Brain microvascular endothelial cell (primary cell): ENCODE results near the gene CADM2.

Experiments
- DNase-seq: peaks from one replicate; pipeline ENCODE4 v3.0.0-alpha.2; 2020
- H3K27ac ChIP-seq: fragments of 250-450 bp; sonication (Bioruptor Pico); 2 replicates; pipeline ENCODE4 v1.5.1; 2020; ENCODE audit warnings: mild to moderate bottlenecking, moderate library complexity
- H3K27me3 ChIP-seq: fragments of 250-450 bp; sonication (Bioruptor Pico); replicated peaks from 2 replicates; pipeline ENCODE4 v1.5.1; 2020; ENCODE audit warnings: mild to moderate bottlenecking
- H3K36me3 ChIP-seq: fragments of 250-450 bp; sonication (Bioruptor Pico); replicated peaks from 2 replicates; pipeline ENCODE4 v1.5.1; 2020; ENCODE audit warnings: mild to moderate bottlenecking
- H3K4me3 ChIP-seq: 2 replicates; pipeline ENCODE4 v1.5.1; 2011; ENCODE audit warnings: low read depth, mild to moderate bottlenecking, control low read depth, low read length, moderate library complexity
- in situ Hi-C: cut with HindIII; loops from 2 replicates; pipeline ENCODE4 v1.10.0; 2017; ENCODE audit warnings: low sequenced_read_pairs, low pct_ligation_motif_present
- TF ChIP-seq, protein P1 (sequence below): IDR thresholded peaks from 2 replicates; pipeline ENCODE4 v1.5.1; 2011; ENCODE audit warnings: low read depth, mild to moderate bottlenecking, moderate library complexity, low read length, control low read depth, inconsistent platforms; ENCODE audit errors: missing control alignments

CADM2 gene

DNA sequence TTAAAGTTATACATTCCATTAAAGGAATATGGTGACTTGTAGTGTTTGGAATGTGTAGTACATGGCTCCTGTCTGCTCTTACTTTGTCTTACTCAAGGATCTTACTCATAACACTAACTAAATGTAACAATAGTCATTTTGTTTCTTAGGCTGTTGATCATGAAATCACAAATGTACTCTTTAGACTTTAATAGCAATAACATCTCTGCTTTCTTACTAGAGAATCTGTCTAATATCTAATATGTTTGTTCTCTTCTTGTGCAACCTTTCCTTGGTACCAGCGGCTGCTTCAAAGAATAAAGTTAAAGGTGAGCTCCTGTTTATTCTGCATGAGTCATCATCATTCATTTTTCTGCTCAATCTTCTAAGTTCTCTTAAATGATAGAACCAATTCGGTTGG is 767.5 kb downstream of the CADM2 start:
- Histone ChIP-seq H3K36me3 (no peaks in the 10 kb centered on the region), H3K27ac (no peak overlapping the region), H3K27me3 (no peaks in the 10 kb centered on the region), H3K4me3 (no peak overlapping the region)
- TF ChIP-seq, protein P1, sequence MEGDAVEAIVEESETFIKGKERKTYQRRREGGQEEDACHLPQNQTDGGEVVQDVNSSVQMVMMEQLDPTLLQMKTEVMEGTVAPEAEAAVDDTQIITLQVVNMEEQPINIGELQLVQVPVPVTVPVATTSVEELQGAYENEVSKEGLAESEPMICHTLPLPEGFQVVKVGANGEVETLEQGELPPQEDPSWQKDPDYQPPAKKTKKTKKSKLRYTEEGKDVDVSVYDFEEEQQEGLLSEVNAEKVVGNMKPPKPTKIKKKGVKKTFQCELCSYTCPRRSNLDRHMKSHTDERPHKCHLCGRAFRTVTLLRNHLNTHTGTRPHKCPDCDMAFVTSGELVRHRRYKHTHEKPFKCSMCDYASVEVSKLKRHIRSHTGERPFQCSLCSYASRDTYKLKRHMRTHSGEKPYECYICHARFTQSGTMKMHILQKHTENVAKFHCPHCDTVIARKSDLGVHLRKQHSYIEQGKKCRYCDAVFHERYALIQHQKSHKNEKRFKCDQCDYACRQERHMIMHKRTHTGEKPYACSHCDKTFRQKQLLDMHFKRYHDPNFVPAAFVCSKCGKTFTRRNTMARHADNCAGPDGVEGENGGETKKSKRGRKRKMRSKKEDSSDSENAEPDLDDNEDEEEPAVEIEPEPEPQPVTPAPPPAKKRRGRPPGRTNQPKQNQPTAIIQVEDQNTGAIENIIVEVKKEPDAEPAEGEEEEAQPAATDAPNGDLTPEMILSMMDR, result no peak
- DNase-seq, result no peak
- in situ Hi-C loops, result no loop called here

DNA sequence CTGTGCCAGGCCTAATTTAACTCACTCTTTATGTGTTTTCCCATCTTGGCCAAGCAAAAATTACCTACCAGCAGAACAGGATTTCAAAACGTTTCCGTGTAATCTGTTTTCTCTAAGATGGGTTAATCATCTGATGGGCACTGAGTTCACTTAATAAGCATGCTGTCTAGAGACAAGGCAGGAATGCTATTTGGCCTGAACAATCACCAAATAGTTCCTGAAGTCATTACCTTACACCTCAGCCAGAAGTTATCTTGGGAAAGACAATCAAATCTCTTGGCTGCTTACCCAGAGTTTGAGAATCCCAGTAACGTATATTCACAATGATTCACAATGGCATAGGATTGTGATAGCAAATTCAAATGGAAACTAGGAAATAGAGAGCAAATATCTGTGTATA is 779.1 kb downstream of the CADM2 start:
- no peak overlapping the region for H3K4me3 ChIP-seq
- no peak for DNase-seq
- H3K27me3 ChIP-seq, result no peaks in the 10 kb centered on the region
- no peaks in the 10 kb centered on the region for H3K36me3 ChIP-seq
- no peak overlapping the region for H3K27ac ChIP-seq
- TF ChIP-seq, protein P1, result no peak
- in situ Hi-C loops, result no loop called here

DNA sequence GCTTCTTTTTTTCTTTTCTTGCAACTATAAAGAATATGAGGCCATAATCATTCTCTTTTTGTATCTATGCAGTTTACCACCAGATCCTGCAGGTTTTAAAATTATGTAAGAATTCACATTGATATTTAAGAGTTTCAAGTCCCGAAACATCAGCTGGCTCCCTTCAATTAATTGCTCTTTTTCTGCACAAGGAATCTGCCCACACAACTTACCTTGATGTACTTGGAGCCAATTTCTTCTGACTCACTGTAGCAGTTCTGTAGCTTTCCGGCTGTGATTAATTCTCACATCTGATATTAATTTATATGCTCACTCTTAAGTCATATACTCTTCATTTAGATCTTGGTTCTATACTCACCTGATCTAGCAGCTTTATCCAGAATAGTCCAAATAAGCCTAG is 781.8 kb downstream of the CADM2 start:
- Histone ChIP-seq H3K27ac (no peak overlapping the region), H3K4me3 (no peak overlapping the region), H3K36me3 (no peaks in the 10 kb centered on the region), H3K27me3 (no peaks in the 10 kb centered on the region)
- TF ChIP-seq, protein P1, result no peak
- in situ Hi-C loops, result no loop called here
- no peak for DNase-seq

DNA sequence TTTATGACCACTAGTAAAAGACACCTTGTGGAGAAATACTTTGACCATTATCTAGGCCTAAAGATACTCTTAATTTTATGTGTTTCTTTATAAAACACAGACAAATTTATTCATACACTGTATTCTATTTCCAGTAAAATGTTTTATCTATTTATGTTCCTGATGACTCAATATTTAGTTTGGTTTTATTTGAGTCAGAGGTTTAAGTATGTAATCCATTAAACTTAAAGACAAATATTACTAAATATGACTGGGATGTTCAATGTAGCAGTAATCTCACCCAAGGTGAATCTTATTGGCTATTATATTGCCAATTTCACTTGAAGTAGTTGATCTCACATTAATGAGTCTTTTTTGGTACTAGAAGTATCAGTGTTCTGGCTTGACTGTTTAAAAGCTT is 799.7 kb downstream of the CADM2 start:
- Histone ChIP-seq H3K27ac (no peak overlapping the region), H3K36me3 (no peaks in the 10 kb centered on the region), H3K27me3 (no peaks in the 10 kb centered on the region), H3K4me3 (no peak overlapping the region)
- TF ChIP-seq, protein P1, result no peak
- DNase-seq, result no peak
- in situ Hi-C loops, result no loop called here

DNA sequence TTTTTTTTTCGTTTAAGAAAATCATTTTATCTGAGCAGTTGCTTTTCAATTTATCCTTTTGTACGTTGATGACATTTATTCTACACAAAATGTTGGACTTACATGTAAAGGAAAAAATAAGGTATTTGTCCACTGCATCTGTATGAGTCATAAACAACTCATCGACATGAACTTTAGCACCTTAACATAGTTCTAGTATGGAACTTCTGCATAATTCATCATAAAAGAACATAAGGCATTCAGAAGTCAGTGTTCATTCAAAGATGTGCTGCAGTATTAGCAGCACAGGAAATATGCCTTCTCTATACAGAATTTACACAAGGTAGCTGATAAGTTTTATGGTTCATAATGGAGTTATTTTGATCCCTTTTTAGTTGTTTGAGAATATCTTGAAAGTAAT is 801.6 kb downstream of the CADM2 start:
- TF ChIP-seq, protein P1, result no peak
- Histone ChIP-seq H3K27me3 (no peaks in the 10 kb centered on the region), H3K4me3 (no peak overlapping the region), H3K27ac (no peak overlapping the region), H3K36me3 (no peaks in the 10 kb centered on the region)
- no peak for DNase-seq
- in situ Hi-C loops, result no loop called here

DNA sequence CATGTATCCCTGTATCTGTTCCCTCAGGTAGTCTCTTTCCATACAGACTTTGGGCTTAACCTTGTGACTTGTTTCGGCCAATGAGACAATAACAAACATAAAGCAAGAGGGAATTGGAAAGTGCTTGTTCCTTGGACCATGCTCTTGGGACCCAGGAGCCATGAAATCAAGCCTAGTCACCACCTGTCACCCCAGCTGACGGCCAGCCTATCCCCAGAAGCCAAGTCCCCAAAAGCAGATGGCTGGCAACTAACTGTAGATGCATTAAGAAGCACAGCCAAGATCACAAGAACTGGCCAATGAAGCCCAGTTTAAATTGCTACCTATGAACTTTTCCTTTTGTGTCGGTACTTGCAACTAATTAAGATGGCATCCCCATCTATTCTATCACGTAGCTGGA is 822.0 kb downstream of the CADM2 start:
- Histone ChIP-seq H3K27me3 (no peaks in the 10 kb centered on the region), H3K36me3 (no peaks in the 10 kb centered on the region), H3K27ac (no peak overlapping the region), H3K4me3 (no peak overlapping the region)
- no peak for DNase-seq
- in situ Hi-C loops, result no loop called here
- TF ChIP-seq, protein P1, result no peak
